Stomach smooth muscle (tissue), 2 donors: Measurements from ENCODE around the gene MBD4.
"Not testable (repeated sequence)": the region's sequence is repeated elsewhere in the genome, so short reads cannot be mapped to it uniquely, and the experiment has no call there.

Experiments used
- H3K27ac ChIP-seq: one replicate; pipeline ENCODE4 v1.7.0; 2013; ENCODE audit warnings: mild to moderate bottlenecking, low read length, inconsistent platforms
- H3K27me3 ChIP-seq, 2 donors: one replicate each; pipeline ENCODE4 v1.7.0; 2013; ENCODE audit warnings: low read length in 2 of 2; ENCODE audit not compliant: insufficient read depth in 2 of 2, control insufficient read depth in 1 of 2
- H3K36me3 ChIP-seq, 2 donors: one replicate each; pipeline ENCODE4 v1.7.0; 2013; ENCODE audit warnings: low read length in 2 of 2; ENCODE audit not compliant: control insufficient read depth in 2 of 2, insufficient read depth in 2 of 2
- H3K4me1 ChIP-seq: one replicate; pipeline ENCODE4 v1.7.0; 2013; ENCODE audit warnings: low read length; ENCODE audit not compliant: control insufficient read depth, insufficient read depth
- H3K4me3 ChIP-seq, 2 donors: one replicate each; pipeline ENCODE4 v1.7.0; 2013; ENCODE audit warnings: low read length in 2 of 2
- H3K9ac ChIP-seq, 2 donors: one replicate each; pipeline ENCODE4 v1.7.0; 2013; ENCODE audit warnings: low read length in 2 of 2, mild to moderate bottlenecking in 1 of 2
- H3K9me3 ChIP-seq, 2 donors: one replicate each; pipeline ENCODE4 v1.7.0; 2013; ENCODE audit warnings: low read length in 2 of 2; ENCODE audit not compliant: control insufficient read depth in 2 of 2
- donor health status: healthy.
- donor health status: Pancreatic carcinoma.

MBD4 gene

DNA sequence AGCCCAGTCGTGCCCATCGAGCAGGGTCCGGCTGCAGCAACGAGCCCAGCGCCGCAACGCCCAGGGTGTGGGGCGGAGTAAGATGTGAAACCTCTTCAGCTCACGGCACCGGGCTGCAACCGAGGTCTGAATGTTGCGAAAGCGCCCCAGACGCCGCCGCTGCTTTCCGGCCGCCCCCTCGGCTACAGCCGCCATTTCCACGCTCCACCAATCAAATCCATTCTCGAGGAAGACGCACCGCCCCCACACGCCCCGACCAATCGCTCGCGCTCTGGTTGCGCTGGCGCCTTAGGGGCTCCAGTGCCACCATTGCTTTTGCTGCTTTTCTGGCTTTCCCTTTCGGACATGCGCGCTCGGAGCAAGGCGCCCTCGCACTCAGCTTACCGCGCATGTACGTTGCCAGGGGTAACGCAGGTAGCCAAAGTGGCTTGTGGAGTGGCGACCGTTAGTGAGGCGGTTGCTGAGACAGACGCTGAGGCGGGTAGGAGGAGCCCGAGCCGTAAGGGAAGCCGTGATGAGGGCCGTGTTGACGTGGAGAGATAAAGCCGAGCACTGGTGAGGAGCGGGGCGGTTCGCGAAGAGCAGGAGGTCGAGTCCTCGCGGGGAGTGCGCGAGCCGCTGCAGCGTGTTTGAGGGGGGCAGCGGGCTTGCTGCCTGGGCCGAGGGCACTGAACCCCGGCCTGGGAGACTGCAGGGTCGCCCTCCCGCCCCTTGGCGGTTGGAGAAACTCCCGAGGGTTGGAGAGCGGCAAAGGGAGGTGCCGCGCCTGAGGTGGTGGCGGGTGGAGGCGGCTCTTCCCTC, at the start of gene MBD4, which contains the start of gene IFT122:
Gene MBD4 (minus strand): TSS at position 132 of the 801 bp plus-strand sequence. CDS start 115 bp downstream, at position 17.
Gene IFT122 (plus strand): TSS at position 408 of the 801 bp plus-strand sequence. CDS start 107 bp downstream, at position 515.
- Histone ChIP-seq H3K36me3 (peaks cover 5 to 7% of the 10 kb centered on the region in 2 donors), H3K9ac (peak within 1 kb of the TSS; percentile 78 to 94), H3K9me3 (no peaks in the 10 kb centered on the region), H3K4me3 (peak within 1 kb of the TSS; percentile 95 to 99), H3K27ac (peak within 1 kb of the TSS; percentile 78), H3K27me3 (no peaks in the 10 kb centered on the region), H3K4me1 (peaks cover 18% of the 10 kb centered on the region)

GRCh38 chr3:129489258-129489657, 49.5 kb upstream of the MBD4 start:
- H3K36me3 ChIP-seq, result peaks cover 26 to 29% of the 10 kb centered on the region in 2 donors
- H3K4me1 ChIP-seq, result peaks cover 13% of the 10 kb centered on the region
- H3K4me3 ChIP-seq, H3K9ac ChIP-seq, H3K27me3 ChIP-seq, H3K9me3 ChIP-seq, H3K27ac ChIP-seq: not testable (repeated sequence)

DNA sequence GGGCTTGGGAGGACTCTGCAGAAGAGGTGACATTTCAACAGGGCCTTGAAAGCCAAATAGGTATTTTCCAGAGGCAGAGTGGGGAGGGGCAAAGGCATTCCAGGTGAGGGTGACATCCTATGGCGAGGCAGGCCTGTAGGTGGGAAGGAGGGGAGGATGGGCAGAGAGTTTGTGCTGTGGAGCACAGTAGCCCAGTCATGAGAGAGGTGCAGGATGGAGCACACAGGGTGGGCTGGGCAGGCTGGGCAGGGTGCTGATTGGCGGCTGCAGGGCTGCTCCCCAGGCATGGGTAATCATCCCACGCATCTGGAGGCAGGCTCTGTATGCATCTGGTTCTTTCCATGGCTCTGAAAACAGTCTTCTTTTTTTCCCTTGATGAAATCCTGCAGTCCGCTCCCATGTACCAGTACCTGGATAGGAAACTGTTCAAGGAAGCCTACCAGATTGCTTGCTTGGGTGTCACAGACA, 48.2 kb upstream of the MBD4 start:
- H3K36me3 ChIP-seq, result peaks cover 18 to 23% of the 10 kb centered on the region in 2 donors
- not testable (repeated sequence) for H3K27me3 ChIP-seq, H3K27ac ChIP-seq, H3K9ac ChIP-seq, H3K9me3 ChIP-seq, H3K4me3 ChIP-seq
- H3K4me1 ChIP-seq, result peaks cover 12% of the 10 kb centered on the region

GRCh38 chr3:129487183-129487867, 47.6 kb upstream of the MBD4 start:
- H3K4me1 ChIP-seq, result peaks cover 12% of the 10 kb centered on the region
- no peaks in the 10 kb centered on the region for H3K9me3 ChIP-seq
- H3K4me3 ChIP-seq, result no peak overlapping the region
- no peak overlapping the region for H3K9ac ChIP-seq
- no peak overlapping the region for H3K27ac ChIP-seq
- no peaks in the 10 kb centered on the region for H3K27me3 ChIP-seq
- peaks cover 13 to 19% of the 10 kb centered on the region in 2 donors for H3K36me3 ChIP-seq

DNA sequence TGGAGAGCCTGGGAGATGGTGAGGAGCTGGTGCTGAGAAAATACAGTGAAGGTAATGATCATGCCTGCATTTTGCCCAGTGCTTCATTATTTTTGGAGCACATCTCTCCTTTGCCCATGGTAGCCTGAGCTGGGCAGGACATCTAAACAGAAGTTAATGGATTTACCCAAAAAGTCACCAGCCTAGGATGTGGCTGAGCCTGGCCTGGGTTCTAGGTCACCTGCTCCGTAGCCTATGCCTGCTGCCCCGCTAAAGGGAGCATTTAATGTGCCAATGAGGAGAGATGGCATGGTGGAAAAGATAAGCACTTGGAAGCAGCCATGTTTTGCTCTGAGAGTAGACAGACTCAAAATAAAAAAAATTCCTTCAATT, 46.9 kb upstream of the MBD4 start:
- peaks cover 6 to 17% of the 10 kb centered on the region in 2 donors for H3K36me3 ChIP-seq
- no peaks in the 10 kb centered on the region for H3K27me3 ChIP-seq
- H3K4me3 ChIP-seq, result no peak overlapping the region
- no peak overlapping the region for H3K9ac ChIP-seq
- H3K27ac ChIP-seq, result no peak overlapping the region
- no peaks in the 10 kb centered on the region for H3K9me3 ChIP-seq
- peaks cover 15% of the 10 kb centered on the region for H3K4me1 ChIP-seq

DNA sequence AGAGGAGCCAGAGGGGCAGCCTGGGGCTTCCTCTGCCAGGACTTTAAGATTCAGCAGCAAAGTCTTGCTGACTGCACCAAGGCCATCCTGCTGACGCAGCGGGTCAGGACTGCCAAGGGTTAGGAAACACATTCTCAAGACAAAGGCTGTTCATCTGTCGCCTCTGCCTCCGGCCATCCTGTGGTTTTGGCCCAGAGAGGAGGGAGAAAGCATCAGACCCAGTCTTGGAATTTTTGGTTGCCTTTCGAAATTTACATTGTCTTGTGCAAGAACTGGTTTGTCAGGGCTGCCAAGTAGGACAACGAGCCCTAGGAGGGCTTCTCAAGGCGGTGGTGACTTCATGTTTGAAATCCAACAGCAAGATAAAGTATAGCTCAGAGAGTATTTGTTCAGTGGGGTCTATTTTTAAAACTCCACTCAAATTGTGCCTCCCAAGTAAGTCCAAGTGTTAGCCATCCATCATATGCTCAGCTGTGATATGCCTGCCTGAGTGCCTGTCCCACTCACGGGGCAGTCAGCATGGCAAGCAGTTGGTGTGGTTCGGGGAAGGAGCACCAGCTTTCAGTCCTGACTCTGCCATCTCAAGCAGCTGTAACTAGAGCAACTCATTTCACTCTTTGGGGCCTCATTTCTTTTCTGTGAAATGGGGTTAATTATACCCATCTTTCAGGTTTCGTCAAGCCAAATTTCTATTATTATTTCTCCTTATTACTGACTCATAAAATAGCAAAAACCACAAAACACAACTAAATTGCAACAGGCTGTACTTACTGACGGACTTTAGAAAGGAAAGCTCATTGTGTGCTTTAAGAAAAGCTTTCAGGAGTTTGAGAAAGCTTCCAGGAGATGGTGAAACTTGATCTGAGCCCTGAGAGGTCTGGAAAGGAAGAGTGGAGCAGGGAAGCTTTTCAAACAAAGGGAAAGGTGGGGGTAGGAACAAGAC, 46.2 kb upstream of the MBD4 start:
- H3K9me3 ChIP-seq, result no peaks in the 10 kb centered on the region
- H3K36me3 ChIP-seq, result peaks cover 5 to 15% of the 10 kb centered on the region in 2 donors
- no peaks in the 10 kb centered on the region for H3K27me3 ChIP-seq
- H3K4me3 ChIP-seq, result no peak overlapping the region
- no peak overlapping the region for H3K27ac ChIP-seq
- H3K9ac ChIP-seq, result no peak overlapping the region
- peaks cover 15% of the 10 kb centered on the region for H3K4me1 ChIP-seq

DNA sequence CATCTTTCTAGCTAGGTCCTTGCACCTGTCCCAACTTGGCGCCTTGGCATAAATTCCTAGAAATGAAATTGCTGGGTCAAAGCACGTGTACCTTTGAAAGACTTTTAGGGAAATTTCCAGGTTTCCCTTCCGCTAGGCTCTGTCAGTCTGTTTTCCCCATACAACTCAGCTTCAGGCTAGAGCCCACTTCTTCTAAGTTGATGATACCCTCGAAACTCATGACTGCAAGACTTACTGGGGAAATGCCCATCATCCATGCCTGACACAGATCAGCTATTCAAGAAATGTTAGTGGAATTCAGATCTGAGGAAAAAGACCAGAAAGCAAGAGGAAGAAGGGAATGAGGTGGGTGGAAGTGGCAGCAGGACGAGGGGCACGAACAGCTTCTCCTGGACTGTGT, 45.4 kb upstream of the MBD4 start:
- not testable (repeated sequence) for H3K4me1 ChIP-seq, H3K27me3 ChIP-seq, H3K4me3 ChIP-seq, H3K27ac ChIP-seq, H3K9ac ChIP-seq, H3K9me3 ChIP-seq
- peaks cover 5 to 18% of the 10 kb centered on the region in 2 donors for H3K36me3 ChIP-seq

DNA sequence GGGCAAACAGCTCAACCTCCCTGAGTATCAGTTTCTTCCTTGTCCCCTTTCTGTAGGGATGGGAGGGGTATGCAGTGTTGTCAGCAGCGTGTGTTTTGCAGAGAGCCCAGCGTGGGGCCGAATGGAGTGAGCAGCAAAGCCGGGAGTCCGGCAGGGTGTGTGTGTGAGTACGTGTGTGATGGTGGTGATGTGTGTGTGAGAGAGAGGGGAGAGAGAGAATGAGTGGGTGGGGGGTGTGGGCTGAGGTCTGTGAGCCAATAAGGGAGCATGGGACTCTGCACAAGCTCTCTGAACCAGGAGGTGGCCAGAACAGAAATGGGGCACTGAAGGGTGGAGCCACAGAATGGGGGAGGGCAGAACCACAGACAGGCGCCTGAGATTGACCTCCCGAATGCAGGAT, 44.1 kb upstream of the MBD4 start:
- Histone ChIP-seq H3K4me3 (no peak overlapping the region), H3K27me3 (no peaks in the 10 kb centered on the region), H3K27ac (no peak overlapping the region), H3K36me3 (peaks cover 12 to 25% of the 10 kb centered on the region in 2 donors), H3K9me3 (no peaks in the 10 kb centered on the region), H3K4me1 (peaks cover 8% of the 10 kb centered on the region), H3K9ac (no peak overlapping the region)

GRCh38 chr3:129482721-129483120, 43.0 kb upstream of the MBD4 start:
- peaks cover 8% of the 10 kb centered on the region for H3K4me1 ChIP-seq
- H3K4me3 ChIP-seq, result no peak overlapping the region
- no peak overlapping the region for H3K9ac ChIP-seq
- peaks cover 16 to 31% of the 10 kb centered on the region in 2 donors for H3K36me3 ChIP-seq
- no peaks in the 10 kb centered on the region for H3K27me3 ChIP-seq
- no peak overlapping the region for H3K27ac ChIP-seq
- H3K9me3 ChIP-seq, result no peaks in the 10 kb centered on the region

GRCh38 chr3:129481766-129482332, 42.1 kb upstream of the MBD4 start:
- peaks cover 8% of the 10 kb centered on the region for H3K4me1 ChIP-seq
- no peaks in the 10 kb centered on the region for H3K9me3 ChIP-seq
- no peak overlapping the region for H3K4me3 ChIP-seq
- no peak overlapping the region for H3K27ac ChIP-seq
- peaks cover 14 to 36% of the 10 kb centered on the region in 2 donors for H3K36me3 ChIP-seq
- no peak overlapping the region for H3K9ac ChIP-seq
- no peaks in the 10 kb centered on the region for H3K27me3 ChIP-seq
